NCI-H748 (cell line): Measurements from ENCODE around the gene CHTOP.
"Not testable (repeated sequence)": the region's sequence is repeated elsewhere in the genome, so short reads cannot be mapped to it uniquely, and the experiment has no call there.

Experiments used
- DNase-seq: peaks from one replicate; lab custom pipeline; 2025; ENCODE audit not compliant: unreplicated experiment; lab: John Stamatoyannopoulos, UW

CHTOP gene, protein sequence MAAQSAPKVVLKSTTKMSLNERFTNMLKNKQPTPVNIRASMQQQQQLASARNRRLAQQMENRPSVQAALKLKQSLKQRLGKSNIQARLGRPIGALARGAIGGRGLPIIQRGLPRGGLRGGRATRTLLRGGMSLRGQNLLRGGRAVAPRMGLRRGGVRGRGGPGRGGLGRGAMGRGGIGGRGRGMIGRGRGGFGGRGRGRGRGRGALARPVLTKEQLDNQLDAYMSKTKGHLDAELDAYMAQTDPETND

DNA sequence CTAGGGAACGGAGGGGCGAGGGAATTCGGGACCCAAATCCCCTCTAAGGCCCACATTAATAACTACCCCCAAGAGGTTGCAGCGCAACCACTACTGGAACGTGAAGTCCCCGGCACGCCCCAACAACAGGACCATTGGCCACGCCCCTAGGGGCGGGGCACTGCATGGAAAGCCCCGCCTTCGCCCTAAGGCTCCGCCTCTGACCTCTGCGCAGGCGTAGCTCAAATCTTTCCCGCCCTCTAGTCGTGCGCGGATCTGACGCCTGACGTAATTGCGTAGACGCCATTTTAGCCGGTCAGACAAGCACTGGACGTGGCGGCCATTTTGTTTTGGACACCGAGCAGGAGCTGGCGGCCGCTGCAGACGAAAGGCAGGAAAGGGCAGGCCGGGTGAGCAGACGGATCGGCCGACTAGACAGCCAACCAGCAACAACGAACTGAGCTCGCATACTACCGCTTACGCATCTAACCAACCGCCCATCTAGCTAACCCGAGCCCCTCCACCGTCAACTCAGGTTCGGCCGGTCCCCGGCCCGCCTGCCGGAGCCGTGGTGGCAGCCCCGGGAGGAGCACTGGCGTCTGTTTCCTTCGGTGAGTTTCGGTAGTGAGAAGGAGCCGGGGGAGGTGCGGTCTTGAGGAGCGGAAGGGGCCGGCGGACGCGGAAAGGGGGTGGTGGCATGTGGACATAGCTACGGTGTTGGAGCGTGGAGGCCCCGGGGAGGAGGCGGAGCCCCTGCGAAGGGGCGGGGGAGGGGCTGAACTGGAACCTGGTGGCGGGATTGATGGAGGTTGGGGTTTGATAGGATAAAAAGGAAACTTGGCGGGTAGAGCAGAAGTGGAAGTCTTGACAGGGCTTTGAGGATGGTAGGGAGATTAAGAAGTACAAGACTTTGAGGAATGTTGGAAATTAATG lies at the start of gene CHTOP:
CHTOP (plus strand) TSS at position 313 of the 912 bp plus-strand sequence. CDS start 2,523 bp downstream, outside the sequence.
- peak; percentile 99 for DNase-seq

DNA sequence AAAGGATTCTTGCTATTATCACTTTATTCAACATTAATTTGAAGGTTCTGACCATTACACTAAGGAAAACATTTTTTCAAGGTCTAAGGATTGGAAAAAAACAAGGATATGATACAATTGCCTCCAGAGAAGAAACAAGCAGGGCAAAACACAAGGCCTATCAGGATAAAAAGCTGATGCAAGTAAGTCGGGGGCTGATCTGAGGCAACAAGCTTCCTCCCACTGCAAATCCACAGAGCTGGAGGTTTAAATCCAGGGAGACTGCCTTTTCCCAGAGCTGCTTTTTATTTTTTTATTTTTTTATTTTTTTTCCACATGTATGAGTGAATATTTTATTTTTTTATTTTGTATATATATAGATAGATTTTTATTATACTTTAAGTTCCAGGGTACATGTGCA lies 48.9 kb upstream of the CHTOP start:
- no peak for DNase-seq

DNA sequence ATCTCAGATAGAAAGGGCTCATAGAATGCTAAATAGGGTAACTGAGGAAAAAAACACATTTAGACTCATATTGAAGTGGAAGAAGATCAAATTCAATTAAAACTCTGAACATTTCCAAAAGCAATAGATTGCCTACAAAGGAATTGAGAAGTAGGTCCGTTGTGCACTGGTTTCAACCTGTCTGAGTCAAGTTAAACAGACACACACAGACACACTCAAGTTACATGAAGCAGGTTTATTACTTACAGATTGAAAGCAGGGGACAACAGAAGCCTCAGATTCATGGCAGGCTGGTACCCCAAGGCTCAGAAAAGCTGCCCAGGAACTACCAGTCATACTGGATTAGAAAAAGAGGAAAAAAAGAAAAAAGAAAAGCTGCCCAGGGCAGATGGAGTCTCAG lies 47.5 kb upstream of the CHTOP start:
- no peak for DNase-seq

DNA sequence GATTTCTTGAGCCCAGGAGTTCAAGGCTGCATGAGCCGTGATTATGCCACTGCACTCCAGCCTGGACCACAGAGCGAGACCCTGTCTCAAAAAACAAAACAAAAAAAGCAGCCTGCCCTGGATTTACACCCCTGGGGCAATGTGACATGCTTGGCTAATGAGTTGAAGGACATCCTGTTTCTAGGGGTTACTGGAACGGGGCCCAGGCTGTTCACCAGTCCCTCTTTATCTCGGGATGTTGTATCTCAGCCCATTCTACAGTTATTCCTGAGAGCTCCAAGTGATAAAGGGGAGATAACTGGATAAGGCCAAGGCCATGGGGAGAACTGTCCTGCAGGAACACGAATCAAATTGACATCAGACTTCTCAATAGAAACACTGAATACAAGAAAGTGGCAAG lies 46.6 kb upstream of the CHTOP start:
- DNase-seq: no peak

DNA sequence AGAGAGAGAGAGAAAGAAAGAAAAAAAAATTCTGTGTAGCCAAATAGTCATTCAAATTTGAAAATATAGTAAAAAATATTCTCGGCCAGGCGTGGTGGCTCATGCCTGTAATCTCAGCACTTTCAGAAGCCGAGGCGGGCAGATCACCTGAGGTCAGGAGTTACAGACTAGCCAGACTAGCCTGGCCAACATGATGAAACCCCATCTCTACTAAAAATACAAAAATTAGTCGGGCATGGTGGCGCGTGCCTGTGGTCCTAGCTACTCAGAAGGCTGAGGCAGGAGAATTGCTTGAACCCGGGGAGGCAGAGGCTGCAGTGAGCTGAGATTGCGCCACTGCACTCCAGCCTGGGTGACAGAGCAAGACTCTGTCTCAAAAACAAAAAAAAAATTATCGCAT lies 45.8 kb upstream of the CHTOP start:
- not testable (repeated sequence) for DNase-seq

DNA sequence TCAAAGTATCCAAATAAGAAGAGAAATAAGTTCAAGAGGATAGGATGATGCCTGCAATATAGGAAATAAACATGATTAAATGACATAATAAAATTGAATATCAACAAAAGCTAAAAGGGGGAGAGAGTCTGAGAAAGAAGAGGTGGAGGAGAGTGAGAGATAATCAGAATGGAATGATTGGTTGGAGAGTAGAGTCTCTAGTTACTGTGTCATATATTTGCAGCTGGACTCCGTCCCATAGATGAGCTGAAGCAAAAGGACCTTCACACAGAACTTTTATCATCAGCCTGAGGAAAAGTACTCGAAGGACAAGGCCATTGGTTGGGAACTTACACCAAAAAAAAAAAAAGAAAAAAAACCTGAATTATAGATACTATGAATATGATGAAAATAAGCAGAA lies 45.4 kb upstream of the CHTOP start:
- no peak for DNase-seq

DNA sequence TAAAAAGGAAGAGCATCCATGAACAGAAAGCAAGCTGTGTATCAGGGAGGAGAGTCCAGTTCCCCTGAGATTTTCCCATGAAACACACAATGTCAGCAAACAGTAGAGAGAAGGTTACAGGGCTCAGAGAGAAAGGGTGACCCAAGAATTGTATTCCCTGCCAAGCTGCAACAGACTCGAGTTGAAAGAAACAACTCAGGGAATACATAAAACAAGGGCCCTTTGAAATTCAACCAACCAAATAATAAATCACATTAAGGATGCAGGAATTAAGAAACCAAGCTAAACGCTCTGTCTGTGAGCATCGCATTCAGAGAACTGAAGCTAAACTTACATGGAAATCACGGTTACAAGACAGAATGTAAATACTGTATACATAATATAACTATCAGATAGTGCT lies 41.1 kb upstream of the CHTOP start:
- DNase-seq: no peak

DNA sequence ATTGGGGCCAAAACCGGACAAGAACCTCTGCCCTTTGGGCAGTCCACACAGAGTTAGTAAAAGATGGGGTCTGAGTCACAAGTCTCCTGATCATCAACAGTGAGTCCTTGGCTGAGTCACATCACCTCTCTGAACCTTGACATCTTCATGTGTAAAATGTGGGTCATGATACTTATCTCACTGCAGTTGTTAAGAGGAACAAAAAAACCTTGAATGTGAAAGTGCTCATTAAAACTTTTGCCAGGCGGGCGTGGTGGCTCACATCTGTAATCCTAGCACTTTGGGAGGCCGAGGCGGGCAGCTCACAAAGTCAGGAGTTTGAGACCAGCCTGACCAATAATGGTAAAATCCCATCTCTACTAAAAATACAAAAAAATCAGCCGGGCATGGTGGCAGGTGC lies 36.7 kb upstream of the CHTOP start:
- DNase-seq: no peak

DNA sequence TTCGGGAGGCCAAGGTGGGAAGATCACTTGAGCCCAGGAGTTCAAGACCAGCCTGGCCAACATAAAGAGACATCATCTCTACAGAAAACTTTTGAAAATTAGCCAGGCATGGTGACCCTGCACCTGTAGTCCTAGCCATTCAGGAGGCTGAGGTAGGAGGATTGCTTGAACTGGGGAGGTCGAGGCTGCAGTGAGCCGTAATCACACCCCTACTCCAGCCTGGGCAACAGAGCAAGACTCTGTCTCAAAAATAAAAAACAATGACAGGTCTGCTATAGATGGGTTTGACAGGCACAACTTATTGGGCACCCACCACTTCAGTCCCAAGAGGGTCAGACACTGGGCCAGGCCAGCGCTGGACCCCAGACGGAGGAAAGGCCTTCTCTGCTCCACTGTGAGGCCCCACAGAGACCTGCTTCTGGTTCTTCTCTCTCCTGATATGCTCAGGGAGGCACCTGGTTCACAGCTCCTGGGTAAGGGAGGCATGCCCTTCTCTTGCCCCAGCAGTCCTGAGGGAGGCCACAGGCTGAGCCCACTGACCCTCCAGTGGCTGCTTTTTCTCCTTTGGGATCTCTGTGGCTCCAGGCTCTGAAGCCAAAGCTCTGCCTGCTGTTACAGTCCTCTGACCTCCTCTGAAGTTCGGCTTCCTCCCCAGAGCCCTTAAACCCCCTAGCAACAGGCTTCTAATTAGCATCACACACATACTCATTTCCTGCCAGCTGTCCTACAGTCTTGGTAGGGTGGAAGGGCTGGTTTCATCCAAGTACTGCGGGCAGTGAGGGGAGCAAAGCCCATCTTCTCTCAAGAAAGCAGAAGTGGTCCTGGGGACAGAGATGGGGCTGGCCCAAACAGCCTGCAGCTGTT lies 35.3 kb upstream of the CHTOP start:
- peak; percentile 49 for DNase-seq

DNA sequence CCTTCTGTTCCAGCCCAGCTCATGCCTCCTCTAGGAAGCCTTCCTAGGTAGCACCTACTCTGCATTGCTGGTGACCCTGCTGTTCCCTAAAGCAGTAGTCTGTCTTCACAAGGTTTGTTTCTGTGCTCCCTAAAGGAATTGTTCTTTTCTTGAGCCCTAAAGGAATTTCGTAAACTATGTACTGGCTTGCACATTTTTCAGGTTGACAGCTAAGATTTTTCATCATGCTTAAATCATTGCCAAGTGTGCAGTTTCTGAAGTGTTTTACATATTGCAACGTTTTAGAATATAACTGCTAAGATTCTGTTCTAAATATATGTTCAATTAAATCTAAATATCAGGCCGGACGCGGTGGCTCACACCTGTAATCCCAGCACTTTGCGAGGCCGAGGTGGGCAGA lies 34.0 kb upstream of the CHTOP start:
- DNase-seq: no peak

DNA sequence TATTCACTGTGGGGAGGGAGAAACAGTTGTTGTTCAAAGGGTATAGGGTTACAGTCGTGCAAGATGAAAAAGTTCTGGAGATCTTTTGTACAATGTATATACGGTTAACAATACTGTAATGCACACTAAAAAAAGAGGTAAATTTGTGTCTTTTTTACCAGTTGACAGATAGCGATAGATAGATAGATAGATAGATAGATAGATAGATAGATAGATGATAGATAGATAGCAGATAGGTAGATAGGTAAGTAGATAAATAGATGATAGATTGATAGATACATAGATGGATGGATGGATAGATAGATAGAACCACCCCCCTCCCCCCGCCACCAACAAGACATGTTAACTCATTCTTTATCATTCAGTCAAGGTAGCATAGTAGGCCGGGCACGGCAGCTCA lies 31.1 kb upstream of the CHTOP start:
- no peak for DNase-seq

DNA sequence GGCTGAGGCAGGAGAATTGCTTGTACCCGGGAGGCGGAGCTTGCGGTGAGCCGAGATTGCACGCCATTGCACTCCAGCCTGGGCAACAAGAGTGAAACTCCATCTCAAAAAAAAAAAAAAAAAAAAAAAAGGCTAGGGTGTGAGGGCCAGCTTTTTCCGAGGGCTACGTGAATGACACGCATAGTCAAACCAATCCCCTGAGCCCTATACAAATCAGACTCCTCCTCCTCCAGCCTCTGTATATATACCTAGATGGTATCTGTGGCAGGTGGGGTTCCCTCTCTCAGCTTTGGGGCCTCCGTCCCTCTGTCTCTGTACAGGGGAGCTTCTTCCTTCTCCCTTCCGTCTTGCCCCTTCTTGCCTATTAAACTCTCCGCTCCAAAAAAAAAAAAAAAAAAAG lies 27.7 kb upstream of the CHTOP start:
- DNase-seq: no peak

DNA sequence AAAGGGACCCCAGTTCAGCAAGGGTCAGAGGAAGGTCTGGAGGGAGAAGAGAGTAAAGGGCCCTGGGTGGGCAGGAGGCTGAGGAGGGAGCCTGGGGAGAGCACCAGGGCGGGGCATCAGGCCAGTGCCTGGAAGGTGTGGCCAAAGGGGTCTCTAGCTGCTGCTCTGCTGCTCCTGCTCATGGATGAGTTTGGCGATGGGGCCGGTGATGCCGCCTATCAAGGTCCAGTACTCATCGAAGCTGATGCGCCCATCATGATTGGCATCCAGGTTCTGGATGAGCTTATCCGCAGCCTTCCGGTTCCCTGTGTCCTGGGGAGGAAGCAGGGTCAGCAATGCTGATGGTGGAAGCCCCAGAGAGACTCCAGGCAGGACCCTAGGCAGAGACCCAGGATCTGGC lies 26.5 kb upstream of the CHTOP start:
- DNase-seq: no peak

DNA sequence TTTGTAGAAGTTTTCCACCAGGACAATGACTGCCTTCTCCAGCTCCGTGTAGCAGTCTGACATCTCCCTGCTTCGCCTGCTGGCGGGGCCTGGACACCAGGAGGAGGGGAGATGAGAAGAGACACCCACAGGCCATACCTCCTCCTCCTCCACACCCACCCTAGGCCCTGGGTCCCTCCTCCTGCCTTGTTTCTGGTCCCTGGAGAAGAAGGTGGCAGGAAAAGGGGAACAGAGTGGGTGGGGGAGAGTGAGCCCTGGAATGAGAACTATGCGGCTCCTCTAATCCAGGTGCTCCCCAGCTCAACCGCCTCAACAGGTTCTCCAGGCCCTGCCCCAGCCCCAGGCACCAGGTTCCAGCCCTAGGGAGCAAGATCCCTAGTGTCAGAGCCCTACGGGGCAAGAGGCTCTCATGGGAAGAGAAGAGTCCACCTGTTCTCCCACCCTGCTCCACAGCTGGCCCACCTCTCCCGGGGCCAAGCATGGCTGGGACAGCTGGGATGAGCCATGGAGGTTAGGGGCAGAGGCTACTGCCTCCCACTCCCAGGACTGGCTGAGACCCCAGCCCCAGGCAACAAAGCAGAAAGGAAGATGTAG lies 25.7 kb upstream of the CHTOP start:
- DNase-seq: no peak

DNA sequence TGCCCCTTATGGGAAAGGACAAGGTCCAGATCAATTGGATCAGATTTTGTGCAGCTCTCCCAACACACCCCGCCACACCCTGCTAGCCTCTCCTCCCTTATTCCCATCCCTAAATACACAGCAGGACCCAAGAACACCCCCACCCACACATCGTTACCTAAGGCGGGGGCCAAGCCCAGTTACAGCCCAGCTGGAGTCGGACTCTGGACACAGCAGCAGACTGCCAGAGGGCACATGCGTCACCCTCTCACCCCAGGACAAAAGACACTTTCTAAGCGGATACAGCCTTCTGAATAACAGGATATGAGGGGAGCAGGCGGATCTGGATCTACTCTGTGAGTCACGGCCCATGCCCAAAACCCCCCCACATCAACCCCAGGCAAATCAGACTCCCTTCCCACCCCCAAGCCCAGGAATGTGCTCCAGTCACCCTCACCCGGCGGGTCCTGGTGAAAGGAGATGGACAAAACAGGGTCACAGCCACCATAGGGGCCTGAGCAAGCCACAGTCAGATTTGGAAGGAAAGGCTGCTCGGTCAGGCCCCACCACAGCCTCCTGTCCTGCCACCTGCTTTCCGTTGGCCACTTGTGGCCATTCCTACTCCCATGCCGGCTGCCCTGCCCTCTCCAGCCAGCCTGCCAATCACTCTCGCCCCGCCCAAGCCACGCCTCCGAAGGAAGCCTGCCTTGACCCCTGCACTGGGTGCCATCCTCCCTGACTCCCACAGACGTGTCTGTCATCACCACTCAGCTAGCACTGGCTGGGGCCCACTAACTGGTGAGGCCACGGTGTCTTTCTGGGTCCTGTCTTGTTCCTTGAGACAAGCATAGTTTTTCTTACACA lies 24.9 kb upstream of the CHTOP start:
- no peak for DNase-seq

DNA sequence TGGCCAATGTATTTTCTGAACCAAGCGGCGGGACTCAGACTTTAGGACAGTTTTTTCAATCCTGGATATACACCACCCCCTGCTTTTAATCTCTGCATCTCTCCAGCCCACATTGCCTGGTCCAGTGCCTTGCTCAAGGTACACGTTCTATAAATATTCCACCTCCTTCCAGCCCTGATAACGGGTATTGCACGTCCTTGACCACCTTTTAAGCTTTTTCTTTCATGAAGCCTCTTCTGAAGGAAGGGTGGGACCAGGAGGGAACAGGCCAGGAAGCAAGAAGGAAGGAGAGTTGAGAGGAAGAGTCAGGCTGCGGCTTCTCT lies 24.3 kb upstream of the CHTOP start:
- DNase-seq: no peak

DNA sequence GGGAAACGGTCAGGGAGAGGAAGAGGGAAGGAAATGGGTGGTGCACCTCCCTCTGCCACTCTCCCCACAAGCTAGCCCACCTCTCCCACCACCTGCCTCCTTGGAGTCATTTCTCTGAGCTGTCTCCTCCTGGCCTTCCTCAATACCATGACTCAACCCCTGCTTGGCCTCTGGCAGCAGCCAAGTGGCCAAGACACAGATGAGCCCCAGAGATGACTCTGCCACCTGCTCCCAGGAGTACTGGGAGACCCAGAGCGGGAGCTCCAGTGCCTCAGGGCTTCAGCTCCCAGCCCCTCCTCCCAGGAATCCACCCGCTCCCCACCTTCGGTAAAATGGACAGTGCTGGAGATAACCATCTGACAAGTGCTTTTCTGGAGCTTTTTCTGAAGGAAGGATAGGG lies 23.5 kb upstream of the CHTOP start:
- no peak for DNase-seq

DNA sequence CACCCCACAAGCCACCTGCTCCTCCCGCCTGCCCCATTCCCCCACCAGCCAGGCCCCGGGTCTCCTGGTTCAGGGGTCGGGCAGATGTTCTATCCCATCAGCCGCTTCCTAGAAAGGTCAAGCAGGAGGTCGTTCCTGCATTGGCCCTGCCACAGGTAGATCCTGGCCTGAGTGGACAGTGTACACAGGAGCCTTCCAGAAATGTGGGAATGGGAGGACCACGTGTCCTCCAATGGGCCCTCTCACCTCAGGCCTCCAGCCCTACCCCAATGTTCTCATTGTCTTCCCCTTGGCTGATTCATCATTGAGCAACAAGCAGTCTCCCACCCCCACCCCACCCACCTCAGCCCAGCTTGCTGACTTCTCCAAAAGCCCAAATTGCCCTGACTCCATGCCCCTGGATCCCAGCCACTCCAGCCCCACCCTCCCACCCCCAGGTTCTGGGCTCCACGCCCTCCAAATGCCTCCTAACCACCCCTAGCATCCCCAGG lies 23.0 kb upstream of the CHTOP start:
- no peak for DNase-seq

DNA sequence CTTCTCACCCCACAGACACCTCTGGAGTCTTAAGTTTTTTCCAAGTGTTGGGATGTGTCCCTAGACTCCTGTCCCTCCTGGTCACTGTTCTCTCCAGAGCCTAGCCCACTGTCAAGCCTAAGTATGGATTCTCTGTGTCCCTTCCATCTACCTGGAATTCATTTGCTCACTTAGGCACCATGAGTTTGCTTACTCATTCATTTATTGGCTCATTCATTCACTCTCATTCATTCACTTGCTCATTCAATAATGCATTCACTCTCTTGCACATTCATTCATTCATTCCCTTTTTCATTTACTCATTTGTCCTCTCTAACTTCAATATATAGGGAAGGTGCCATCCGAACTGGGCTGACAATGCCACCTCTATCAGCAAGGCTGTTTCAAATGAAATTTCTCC lies 22.5 kb upstream of the CHTOP start:
- no peak for DNase-seq

DNA sequence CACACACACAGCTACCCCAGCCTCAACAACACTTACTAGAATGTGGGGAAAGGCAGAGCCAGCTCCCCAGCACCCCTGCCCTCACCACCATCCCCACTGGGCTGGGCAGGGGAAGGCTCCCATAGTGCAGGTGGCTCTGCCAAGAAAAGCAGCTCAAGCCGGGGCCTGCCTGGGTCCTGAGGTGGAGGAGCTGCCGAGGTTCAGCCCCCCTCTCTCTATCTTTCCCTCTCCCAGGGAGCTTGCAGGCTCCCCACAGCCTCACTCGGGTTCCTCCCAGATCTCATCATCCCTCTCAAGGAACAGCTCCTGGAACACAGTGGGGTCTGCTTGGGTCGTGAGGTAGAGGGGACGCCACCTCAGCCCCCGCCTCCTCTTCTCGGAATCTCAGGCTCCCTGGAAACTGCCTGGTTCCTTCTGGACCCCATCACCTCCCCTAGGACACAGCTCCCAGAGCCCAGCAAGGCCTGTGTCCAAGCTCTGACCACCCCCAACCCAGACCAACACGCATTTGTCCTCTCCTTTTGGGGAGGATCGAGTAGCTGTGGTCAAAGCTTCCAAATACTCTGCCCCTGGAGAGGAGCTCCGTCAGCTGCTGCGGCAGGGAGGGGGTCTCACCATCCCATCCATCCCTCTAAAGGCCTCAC lies 21.6 kb upstream of the CHTOP start:
- DNase-seq: no peak
